GM18520 (cell line): ENCODE data around the gene CMBL.
A peak's percentile ranks its signal among the peaks of the same experiment; 100 is the strongest.
"Not testable (repeated sequence)": the region's sequence is repeated elsewhere in the genome, so short reads cannot be mapped to it uniquely, and the experiment has no call there.

Source experiments
- ATAC-seq: cut with Tn5 transposase; IDR thresholded peaks from one replicate; pipeline ENCODE4 v1.9.1; 2021; ENCODE audit not compliant: unreplicated experiment

CMBL gene

DNA sequence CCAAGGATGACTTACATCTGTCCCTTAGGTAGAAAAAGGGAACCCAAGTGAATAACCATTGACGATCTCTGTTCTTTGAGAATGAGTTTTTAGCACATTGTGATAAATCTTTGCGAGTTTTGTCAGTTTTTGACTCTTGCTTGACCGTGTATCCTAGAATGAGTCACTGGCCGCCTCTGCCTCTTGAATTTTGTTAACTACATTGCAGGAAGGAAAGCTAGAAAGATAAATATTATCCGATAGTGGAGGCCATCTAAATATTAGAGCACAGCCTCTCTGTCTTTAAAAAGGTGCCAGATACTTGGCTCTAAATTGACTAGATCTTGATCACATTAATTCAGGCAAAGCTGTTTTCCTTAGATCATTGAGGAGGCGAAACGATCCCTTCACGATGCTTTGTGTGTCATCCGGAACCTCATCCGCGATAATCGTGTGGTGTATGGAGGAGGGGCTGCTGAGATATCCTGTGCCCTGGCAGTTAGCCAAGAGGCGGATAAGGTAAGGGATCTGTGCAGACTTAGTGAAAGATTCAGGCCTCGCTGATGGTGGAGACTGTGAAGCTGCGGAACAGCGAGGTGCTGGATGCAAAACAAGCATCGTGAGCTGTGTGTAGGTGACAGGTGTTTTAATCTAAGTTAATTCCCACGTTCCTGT lies 45.5 kb downstream of the CMBL start:
- no peak for ATAC-seq

DNA sequence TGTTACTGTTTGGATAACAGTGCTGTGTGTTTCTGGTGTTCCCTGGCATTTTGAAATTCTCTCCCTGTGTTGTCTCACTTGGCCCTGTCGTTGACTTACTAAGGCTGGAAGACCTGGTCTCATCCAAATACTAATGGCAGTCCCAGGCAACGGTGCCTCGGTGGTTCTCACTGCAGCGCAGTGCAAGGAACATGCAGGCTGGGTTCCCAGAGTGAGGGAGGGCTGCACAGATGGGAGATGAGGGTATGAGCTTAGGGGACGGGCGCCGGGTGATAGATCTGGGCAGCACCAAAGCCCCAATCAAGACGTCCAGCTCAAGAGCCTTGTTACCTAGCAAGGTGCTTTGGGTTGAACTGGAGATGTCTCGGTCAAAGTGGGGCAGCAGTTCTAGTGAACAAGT lies 46.6 kb downstream of the CMBL start:
- no peak for ATAC-seq

DNA sequence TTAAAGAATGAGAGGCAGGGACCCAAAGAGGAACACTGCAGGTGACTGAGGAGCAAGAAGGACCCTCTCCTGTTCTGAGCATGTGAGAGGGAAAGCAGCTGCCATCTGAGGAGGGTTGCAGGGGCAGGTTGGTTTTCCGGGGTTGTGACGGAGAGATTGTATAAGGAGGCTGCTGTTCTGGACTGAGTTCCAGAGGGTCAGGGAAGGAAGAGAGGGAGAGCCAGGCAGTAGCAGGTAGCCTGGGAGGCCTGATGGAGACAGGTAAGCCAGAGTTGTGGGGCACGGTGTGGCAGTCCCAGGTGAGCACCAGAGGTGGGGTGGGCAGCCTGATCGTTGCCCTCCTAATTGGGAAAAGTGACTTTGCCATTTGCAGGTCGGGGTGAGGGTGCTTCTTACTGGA lies 47.8 kb downstream of the CMBL start:
- no peak for ATAC-seq

DNA sequence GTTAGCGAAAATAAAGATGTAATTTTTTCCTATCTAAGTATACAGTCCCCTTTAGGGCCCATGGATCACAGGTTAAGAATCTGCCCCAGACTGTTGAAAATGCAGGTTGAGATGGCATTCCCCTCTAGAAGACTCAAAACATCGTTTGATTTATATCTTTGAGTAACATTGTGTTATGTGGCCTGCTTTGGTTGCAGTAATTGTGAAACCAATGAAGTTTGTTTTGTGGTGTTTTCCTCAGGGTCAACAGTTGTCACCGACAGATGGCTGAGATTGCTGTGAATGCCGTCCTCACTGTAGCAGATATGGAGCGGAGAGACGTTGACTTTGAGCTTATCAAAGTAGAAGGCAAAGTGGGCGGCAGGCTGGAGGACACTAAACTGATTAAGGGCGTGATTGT lies 49.8 kb downstream of the CMBL start:
- ATAC-seq, result no peak

DNA sequence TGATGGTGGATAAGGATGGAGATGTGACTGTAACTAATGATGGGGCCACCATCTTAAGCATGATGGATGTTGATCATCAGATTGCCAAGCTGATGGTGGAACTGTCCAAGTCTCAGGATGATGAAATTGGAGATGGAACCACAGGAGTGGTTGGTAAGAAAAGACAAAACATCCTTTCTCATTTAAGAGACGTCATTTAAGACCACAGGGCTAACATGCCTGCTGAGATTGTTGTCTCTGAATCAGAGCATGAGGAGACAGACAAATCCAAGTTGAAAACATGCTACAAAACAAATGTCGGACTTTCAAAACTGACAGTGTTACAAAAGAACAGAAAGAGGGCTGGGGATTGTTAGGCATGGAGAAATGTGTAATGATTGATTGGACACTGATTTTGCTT lies 53.0 kb downstream of the CMBL start:
- no peak for ATAC-seq

DNA sequence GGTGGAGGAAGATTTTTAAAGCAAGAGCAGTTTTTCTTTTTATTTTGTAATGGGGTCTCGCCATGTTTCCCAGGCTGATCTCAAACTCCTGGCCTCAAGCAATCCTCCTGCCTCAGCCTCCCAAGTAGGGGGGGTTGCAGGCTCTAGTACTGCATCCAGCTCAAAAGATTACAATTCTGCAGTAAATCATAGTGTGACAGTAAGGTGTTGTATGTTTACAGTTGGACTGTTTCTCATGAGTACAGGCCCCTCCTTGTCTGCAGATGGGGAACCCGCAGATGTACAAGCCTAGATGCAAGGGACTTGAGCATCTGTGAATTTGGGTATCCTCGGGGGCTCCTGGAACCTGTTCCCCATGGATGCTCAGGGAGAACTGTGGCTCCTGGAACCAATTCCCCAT lies 54.3 kb downstream of the CMBL start:
- ATAC-seq, result no peak

DNA sequence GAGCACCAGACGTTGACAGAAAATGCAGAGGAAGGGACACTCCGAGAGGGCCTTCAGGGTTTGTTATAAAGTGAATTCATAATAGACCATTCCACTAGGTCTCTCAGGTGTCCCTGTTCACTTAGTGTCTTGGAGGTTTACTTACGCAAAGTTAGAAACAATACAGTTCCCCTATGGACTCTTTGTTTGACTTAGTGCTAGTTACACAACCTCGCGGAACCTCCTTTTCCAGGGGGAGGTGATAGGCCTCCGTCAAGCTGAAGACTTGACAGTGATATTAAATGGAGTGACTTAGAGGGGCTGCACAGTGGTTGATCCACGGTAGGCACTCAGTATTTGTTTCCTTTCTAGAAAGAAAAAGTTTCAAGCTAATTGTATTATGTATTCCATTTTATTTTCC lies 56.3 kb downstream of the CMBL start:
- no peak for ATAC-seq

DNA sequence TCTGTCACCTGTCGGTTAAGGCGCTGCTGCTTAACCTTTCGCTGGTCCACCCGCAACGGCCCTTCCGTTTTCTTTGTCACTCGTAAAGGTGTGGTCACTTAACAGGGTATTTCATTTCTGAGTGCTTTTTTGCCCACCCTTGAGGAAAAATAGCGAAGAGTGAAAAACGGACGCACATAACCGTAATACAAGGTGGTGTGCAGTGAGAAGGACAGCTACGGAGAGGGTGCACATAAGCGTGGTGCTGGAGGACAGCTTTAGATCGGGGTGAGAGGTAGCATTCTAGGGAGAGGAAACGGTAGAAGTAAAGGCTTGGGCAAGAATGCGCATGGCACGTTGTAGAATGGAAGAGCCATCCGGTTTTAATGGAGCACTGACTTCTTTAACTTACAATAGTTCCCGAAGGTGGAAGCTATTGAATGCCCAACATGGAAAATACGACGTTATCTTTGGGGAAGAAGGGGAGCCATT lies 56.9 kb downstream of the CMBL start:
- ATAC-seq, result no peak

DNA sequence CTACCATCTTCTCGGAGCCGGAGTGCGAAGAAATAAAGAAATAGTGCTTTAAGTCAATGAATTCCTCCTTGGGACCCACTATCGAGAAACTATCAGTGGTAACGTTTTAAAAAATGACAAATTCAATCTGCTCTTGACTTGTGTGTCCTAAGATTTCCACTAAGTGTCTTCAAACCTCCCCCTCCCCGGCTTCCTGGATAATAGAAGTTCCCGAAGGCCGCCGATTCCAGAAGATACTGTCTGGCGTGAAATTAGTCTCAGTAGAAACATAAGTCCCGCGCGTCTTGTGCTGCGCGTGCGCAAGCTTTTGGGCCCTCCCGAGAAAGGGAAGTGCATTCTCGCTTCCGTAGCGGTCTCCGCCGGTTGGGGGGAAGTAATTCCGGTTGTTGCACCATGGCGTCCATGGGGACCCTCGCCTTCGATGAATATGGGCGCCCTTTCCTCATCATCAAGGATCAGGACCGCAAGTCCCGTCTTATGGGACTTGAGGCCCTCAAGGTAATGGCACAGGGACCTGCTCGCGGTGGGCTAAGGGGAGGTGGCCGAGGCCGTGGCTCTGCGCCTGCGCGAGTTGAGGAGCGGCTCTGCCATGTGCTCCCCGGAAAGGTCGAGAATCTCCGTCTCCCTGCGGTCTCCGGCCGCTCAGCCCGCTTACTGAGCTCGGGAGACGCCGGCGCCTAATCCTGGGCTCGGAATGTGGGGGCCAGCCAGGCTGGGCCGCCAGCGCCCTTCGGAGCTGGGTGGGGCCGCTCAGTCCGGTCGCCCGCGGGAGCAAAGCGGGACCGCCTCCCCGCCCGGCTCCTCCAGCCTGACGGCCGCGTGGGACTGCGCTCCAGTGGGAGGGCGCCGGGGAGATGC lies 57.5 kb downstream of the CMBL start, which contains the start of gene CCT5:
Gene CCT5, plus strand, starts transcription at position 333 of the 858 bp plus-strand sequence. Its CDS starts 61 bp downstream, at position 394.
- ATAC-seq, result peak; percentile 77

DNA sequence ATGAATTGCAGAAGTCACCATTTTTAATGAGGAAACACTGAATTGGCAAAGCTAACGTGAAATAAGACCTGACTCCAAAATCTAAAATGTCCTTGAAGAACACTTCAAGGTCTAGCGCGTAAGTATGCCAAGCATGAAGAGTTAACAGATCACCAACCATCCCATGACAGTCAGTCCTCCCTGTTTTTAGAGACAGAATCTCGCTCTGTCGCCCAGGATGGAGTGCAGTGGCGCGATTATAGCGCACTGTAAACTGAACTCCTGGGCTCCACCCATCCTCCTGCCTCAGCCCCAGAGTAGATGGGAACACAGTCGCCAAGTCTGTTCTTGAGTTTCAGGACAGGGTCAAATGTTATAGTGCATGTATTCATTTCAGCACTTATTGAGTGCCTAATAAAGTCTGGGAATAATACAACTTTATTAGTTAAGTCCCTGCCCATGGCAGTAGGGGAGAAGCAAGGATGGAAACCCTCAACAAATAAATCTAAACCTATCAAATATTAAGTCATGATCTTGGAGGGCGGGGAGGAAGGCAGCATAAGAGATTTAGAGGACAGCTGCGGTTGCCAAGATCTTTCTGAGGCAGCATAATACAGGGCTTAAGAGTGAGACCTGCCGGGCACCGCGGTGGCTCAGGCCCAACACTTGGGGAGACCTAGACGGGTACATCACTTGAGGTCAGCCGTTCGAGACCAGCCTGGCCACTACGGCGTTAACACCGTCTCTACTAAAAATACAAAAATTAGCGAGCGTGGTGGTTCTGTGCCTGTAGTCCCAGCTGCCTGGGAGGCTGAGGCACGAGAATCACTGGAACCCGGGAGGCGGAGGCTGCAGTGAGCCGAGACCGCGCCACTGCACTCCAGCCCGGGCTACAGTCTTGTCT lies 59.1 kb downstream of the CMBL start:
- ATAC-seq, result no peak

DNA sequence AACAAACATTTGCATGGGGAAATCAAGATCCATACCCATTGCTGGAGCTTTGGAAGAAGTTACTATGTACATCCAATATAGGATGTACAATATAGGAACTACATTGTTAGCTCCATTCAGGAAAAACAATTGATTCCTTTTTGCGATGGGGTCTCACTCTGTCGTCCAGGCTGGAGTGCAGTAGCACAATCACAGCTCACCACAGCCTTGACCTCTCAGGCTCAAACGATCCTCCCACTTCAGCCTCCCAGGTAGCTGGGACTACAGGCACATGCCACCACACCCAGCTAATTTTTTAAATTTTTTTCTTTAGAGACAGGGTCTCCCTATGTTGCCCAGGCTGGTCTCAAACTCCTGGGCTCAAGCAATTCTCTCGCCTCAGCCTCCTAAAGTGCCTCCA lies 60.5 kb downstream of the CMBL start:
- not testable (repeated sequence) for ATAC-seq

DNA sequence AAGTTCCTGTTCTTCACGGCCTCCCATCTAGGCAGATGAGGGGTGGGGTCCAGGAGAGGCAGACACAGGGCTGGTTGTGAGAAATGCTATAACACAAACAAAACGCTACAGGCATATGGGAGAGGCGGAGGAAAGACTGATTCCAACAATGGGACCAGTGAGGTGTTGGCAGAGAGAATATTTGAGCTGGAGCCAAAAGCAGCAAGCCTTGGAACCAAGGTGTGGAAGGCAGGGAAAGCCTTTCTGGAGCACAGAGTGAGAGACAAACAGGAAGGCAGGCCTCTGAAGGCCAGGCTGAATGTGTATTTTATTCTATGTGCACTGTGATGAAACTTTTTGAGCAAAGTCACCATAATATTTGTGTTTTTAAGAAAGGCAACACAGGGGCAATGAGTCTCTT lies 60.9 kb downstream of the CMBL start:
- no peak for ATAC-seq

DNA sequence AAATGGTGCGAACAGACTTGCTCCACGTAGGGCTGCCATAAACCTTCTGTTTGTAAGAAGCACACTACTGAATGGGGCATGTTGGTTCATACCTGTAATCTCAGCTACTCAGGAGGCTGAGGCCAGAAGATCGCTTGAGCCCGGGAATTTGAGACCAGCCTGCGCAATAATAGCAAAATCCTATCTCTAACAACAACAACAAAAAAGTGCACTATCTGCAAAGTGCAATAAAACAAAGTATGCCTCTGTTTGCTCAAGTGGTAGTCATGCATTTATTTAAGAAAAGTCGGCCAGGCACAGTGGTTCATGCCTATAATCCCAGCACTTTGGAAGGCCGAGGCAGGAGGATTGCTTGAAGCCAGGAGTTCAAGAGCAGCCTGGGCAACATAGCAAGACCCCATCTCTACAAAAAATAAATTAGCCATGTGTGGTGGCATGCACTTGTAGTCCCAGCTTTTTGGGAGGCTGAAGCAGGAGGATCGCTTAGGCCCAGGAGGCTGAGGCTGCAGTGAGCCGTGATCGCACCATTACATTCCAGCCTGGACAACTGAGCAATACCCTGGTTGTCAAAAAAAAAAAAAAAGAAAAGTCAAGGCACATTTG lies 63.3 kb downstream of the CMBL start:
- no peak for ATAC-seq

DNA sequence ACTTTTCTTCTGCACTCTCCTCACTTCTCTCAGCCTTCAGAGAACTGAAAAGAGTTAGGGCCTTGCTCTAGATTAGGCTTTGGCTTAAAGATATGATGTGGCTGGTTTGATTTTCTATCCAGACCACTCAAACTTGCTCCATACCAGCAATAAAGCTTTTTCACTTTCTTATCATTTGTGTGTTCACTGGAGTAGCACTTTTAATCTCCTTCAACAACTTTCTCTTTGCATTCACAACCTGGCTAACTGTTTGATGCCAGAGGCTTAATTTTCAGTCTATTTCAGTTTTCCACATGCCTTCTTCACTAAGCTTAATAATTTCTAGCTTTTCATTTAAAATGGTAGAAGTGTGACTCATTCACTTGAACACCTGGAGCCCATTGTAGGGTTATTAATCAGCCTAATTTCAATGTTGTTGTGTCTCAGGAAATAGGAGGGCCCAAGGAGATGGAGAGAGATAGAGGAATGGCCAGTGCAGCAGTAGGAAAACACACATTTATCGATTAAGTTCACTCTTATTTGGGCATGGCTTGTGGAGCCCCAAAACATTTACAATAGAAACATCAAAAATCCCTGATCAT lies 64.0 kb downstream of the CMBL start:
- ATAC-seq, result no peak

DNA sequence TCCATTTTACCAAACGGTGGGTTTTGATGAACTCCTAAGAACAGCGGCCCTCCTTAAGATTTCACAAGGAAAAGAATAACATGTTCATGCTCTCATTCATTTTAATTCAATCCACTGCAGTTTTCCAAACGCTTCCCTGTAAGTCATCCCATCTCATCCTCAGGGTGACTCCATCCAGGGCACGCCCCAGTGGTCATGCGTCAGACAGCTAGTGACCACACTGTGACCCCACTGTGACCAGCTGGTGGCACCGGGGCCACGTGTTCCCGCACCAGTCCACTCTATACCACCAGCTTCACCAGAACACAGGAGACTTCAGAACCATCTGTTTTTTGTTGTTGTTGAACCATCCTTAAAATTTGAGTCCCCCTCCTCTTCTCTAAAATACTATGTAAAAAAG lies 72.4 kb downstream of the CMBL start:
- ATAC-seq, result no peak

DNA sequence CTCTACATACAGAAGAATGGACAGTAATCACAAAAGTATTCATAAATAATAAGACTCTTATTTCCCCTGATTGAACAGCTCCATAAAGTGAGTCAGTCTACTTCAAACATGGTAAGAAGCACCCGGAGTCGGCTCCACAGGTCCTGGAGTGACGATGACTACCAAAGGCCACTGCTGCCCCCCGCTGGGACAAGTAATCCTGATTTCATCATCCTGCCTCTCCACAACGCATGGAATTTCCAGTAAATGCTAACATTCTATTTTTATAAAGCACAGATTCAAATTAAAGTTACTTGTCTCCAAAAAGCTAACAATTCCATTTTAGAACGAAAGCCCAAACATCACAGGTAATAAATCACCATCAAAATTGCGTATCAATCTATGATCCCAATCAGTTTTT lies 74.2 kb downstream of the CMBL start:
- ATAC-seq, result no peak

DNA sequence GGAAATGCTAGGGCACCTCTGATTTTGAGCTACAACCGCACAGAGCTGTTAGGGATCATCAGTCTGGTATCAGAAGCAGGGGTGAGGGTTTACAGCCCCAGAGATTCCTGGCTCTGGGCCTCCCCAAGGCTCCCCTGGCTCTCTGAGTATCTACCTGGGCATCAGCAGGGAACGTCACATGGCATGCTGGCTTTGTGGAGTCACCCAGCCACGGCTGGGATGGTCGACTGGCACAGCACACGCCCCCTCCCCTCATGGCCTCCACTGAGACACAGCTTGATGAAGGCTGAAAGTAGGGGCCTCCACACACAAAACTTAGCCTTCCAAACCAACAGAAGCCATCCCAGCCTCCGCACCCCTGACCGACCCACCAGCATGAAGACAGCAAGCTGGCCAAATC lies 74.7 kb downstream of the CMBL start:
- no peak for ATAC-seq

DNA sequence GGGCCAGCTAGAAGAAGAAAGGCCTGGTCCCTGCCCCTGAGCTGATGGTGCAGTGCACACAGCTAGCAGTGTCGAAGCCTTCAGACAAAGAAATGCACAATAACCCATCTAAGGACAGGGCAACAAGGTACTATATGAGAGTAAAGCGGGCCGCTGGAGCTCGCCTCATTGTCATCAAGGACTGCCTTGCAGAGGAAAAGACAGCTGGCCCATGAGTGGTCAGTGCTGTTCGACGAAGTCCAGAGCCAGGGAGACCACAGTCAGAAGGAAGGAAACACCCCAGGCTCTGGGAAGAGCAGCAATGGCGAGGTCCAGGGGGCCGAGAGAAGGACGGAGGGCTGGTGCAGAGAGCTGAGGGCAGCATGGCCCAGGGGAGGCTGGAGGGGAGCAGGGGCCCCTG lies 75.3 kb downstream of the CMBL start:
- no peak for ATAC-seq

DNA sequence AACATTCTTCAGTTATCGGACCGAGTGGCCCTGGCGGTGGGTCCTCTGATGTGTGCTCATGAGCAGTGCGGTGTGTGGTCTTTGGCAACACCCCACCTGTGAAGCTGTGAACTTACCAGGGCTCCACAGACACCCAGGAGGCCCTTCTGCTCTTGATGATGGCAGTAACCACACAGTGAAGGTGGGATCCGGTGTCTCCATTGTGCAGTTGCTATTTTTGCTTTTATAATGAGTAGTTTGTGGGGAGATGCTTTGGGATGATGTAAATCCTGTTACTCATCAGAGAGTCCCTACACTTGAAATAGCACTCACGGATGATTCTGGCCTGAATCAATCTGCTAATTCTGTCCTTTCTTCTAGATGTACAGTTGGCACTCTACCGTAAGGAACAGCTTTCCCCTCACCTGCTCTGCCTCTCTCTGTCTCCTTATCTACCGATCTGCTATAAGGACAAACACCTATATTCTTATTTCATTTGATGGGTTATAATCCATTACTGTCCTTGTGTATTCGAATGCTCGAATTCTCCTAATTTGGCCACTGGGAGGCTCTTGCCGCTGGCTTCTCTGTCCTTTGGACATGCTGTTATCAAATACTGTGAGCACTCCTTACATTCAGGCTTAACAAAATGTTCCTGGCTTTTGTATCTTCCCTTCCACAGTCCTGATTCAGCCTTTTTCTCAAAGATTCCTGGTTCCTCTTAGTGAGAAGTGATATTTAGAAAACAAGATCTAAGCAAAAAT lies 78.2 kb downstream of the CMBL start:
- ATAC-seq, result no peak

DNA sequence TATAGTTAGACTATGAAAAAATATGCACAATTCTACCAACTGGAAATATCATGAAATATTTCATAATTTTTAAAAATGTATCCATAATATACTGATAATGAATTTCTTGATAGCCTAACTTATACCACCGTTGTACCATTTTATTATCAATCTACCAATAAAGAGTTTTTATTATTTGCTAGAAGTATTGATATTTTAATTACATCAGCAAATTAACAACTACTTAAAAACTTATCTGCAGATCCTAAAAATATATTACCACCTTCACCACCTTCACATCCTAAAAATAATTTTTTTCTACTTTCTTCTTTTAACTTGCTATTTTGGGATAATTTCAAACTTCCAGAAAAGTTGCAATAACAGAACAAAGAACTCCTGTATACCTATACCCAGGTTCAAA lies 79.4 kb downstream of the CMBL start:
- ATAC-seq, result no peak
